ENCODE data around the gene EHMT1.

GRCh38 chr9:137720571-137721110 lies 101.8 kb downstream of the EHMT1 start:
- TF ChIP-seq POLR2AphosphoS5 (IDR thresholded peaks at IDR 0.05; ENCODE audit: low read depth) (no peak), CTCF (IDR thresholded peaks at IDR 0.05; ENCODE audit: insufficient read depth, low read length) (no peak), GABPA (IDR thresholded peaks at IDR 0.05; ENCODE audit: low read depth) (no peak)
